HG02981 (cell line): Measurements from ENCODE around the gene CPS1.
A peak's percentile ranks its signal among the peaks of the same experiment; 100 is the strongest.

ENCODE experiments used
- ATAC-seq: cut with Tn5 transposase; IDR thresholded peaks from one replicate; pipeline ENCODE4 v1.9.1; 2021; ENCODE audit warnings: mild to moderate bottlenecking, moderate library complexity; ENCODE audit not compliant: unreplicated experiment

The CPS1 gene

GRCh38 chr2:210673117-210673516, 116.7 kb downstream of the CPS1 start:
- ATAC-seq: no peak

- no peak for ATAC-seq
Measured at GRCh38 chr2:210676067-210676466, 119.7 kb downstream of the CPS1 start.

GRCh38 chr2:210681491-210681890, 125.1 kb downstream of the CPS1 start:
- no peak for ATAC-seq

- no peak for ATAC-seq
Measured at GRCh38 chr2:210686401-210686800, 130.0 kb downstream of the CPS1 start.

GRCh38 chr2:210687786-210688470, 131.5 kb downstream of the CPS1 start:
- no peak for ATAC-seq

GRCh38 chr2:210707900-210708299, 151.5 kb downstream of the CPS1 start:
- no peak for ATAC-seq

- no peak for ATAC-seq
Measured at GRCh38 chr2:210713122-210713521, 156.7 kb downstream of the CPS1 start.

GRCh38 chr2:210715560-210716082, 159.2 kb downstream of the CPS1 start:
- no peak for ATAC-seq

- no peak for ATAC-seq
Measured at GRCh38 chr2:210718503-210718902, 162.1 kb downstream of the CPS1 start.

GRCh38 chr2:210722092-210722491, 165.7 kb downstream of the CPS1 start:
- ATAC-seq: no peak

- ATAC-seq: peak; percentile 77
Measured at GRCh38 chr2:210727549-210727948, 171.2 kb downstream of the CPS1 start.
